ENCODE measurements around the gene SERPINB7.

Gene SERPINB7

GRCh38 chr18:63817441-63818051, 42.3 kb downstream of the SERPINB7 start:
- H2AFZ ChIP-seq (ENCODE audit: low read depth, low read length), result no peak overlapping the region
- H3K27me3 ChIP-seq (ENCODE audit: control insufficient read depth in 1 of 2, insufficient read depth in 1 of 2, low read length in 2 of 2), result no peaks in the 10 kb centered on the region
- H3K23ac ChIP-seq (ENCODE audit: low read length in 2 of 2), result no peak overlapping the region
- H2BK5ac ChIP-seq (ENCODE audit: low read depth, low read length, poor library complexity, severe bottlenecking), result no peak overlapping the region
- no peak overlapping the region for H3K4ac ChIP-seq (ENCODE audit: low read depth in 1 of 2, low read length in 2 of 2)
- no peak overlapping the region for H2BK120ac ChIP-seq (ENCODE audit: low read depth, low read length)
- no peak overlapping the region for H4K8ac ChIP-seq (ENCODE audit: low read length)
- DNase-seq, result no peak
- H2AK5ac ChIP-seq (ENCODE audit: low read length, severe bottlenecking), result no peak overlapping the region
- H3K4me1 ChIP-seq (ENCODE audit: control insufficient read depth, insufficient read depth, low read depth, low read length), result no peaks in the 10 kb centered on the region
- H3K36me3 ChIP-seq (ENCODE audit: control insufficient read depth in 1 of 2, insufficient read depth in 2 of 2, low read depth in 1 of 2, low read length in 2 of 2), result no peaks in the 10 kb centered on the region
- H3K79me1 ChIP-seq (replicated peaks; ENCODE audit: low read length, poor library complexity, severe bottlenecking), result no peaks in the 10 kb centered on the region
- no peak overlapping the region for H3K14ac ChIP-seq (ENCODE audit: low read length in 2 of 2)
- no peak overlapping the region for H3K4me3 ChIP-seq (ENCODE audit: insufficient read depth in 1 of 2, low read depth in 1 of 2, low read length in 2 of 2)
- no peak overlapping the region for H2BK15ac ChIP-seq (ENCODE audit: low read depth, poor library complexity, severe bottlenecking)
- H3K18ac ChIP-seq (ENCODE audit: low read depth in 1 of 2, low read length in 2 of 2), result no peak overlapping the region
- H4K91ac ChIP-seq (ENCODE audit: low read length), result no peak overlapping the region
- 90% methylated on average over 1 of the region's 1 CpG for WGBS
- H3K9me3 ChIP-seq (ENCODE audit: control insufficient read depth, low read length), result peaks cover 9% of the 10 kb centered on the region
- no peak overlapping the region for H3K4me2 ChIP-seq (ENCODE audit: low read length, poor library complexity, severe bottlenecking)
- no peak overlapping the region for H3K27ac ChIP-seq (ENCODE audit: low read length, poor library complexity, severe bottlenecking)
- no peak overlapping the region for H2BK12ac ChIP-seq (ENCODE audit: low read length in 2 of 2)
- H3K9ac ChIP-seq (ENCODE audit: low read length), result no peak overlapping the region

- H4K8ac ChIP-seq (ENCODE audit: low read length), result no peak overlapping the region
- H3K4me2 ChIP-seq (ENCODE audit: low read length, poor library complexity, severe bottlenecking), result no peak overlapping the region
- no peaks in the 10 kb centered on the region for H3K79me1 ChIP-seq (replicated peaks; ENCODE audit: low read length, poor library complexity, severe bottlenecking)
- no peak overlapping the region for H3K27ac ChIP-seq (ENCODE audit: low read length, poor library complexity, severe bottlenecking)
- H2AK5ac ChIP-seq (ENCODE audit: low read length, severe bottlenecking), result no peak overlapping the region
- H3K27me3 ChIP-seq (ENCODE audit: control insufficient read depth in 1 of 2, insufficient read depth in 1 of 2, low read length in 2 of 2), result no peaks in the 10 kb centered on the region
- no peak for DNase-seq
- H3K36me3 ChIP-seq (ENCODE audit: control insufficient read depth in 1 of 2, insufficient read depth in 2 of 2, low read depth in 1 of 2, low read length in 2 of 2), result no peaks in the 10 kb centered on the region
- H3K9me3 ChIP-seq (ENCODE audit: control insufficient read depth, low read length), result peaks cover 9% of the 10 kb centered on the region
- H2BK120ac ChIP-seq (ENCODE audit: low read depth, low read length), result no peak overlapping the region
- H3K4me3 ChIP-seq (ENCODE audit: insufficient read depth in 1 of 2, low read depth in 1 of 2, low read length in 2 of 2), result no peak overlapping the region
- no peak overlapping the region for H2BK5ac ChIP-seq (ENCODE audit: low read depth, low read length, poor library complexity, severe bottlenecking)
- H3K18ac ChIP-seq (ENCODE audit: low read depth in 1 of 2, low read length in 2 of 2), result no peak overlapping the region
- 73% methylated on average over 1 of the region's 1 CpG for WGBS
- H3K14ac ChIP-seq (ENCODE audit: low read length in 2 of 2), result no peak overlapping the region
- H3K9ac ChIP-seq (ENCODE audit: low read length), result no peak overlapping the region
- no peak overlapping the region for H2AFZ ChIP-seq (ENCODE audit: low read depth, low read length)
- no peaks in the 10 kb centered on the region for H3K4me1 ChIP-seq (ENCODE audit: control insufficient read depth, insufficient read depth, low read depth, low read length)
- no peak overlapping the region for H3K23ac ChIP-seq (ENCODE audit: low read length in 2 of 2)
- no peak overlapping the region for H2BK12ac ChIP-seq (ENCODE audit: low read length in 2 of 2)
- no peak overlapping the region for H3K4ac ChIP-seq (ENCODE audit: low read depth in 1 of 2, low read length in 2 of 2)
- H2BK15ac ChIP-seq (ENCODE audit: low read depth, poor library complexity, severe bottlenecking), result no peak overlapping the region
- no peak overlapping the region for H4K91ac ChIP-seq (ENCODE audit: low read length)
Observed at GRCh38 chr18:63818212-63818611, 43.0 kb downstream of the SERPINB7 start.

- no peak overlapping the region for H3K4ac ChIP-seq (ENCODE audit: low read depth in 1 of 2, low read length in 2 of 2)
- no peak overlapping the region for H2BK12ac ChIP-seq (ENCODE audit: low read length in 2 of 2)
- H2AFZ ChIP-seq (ENCODE audit: low read depth, low read length), result no peak overlapping the region
- no peak overlapping the region for H3K4me3 ChIP-seq (ENCODE audit: insufficient read depth in 1 of 2, low read depth in 1 of 2, low read length in 2 of 2)
- peaks cover 9% of the 10 kb centered on the region for H3K9me3 ChIP-seq (ENCODE audit: control insufficient read depth, low read length)
- no peak overlapping the region for H3K27ac ChIP-seq (ENCODE audit: low read length, poor library complexity, severe bottlenecking)
- 48% methylated on average over 2 of the region's 2 CpGs for WGBS
- no peak overlapping the region for H2BK5ac ChIP-seq (ENCODE audit: low read depth, low read length, poor library complexity, severe bottlenecking)
- no peak overlapping the region for H2AK5ac ChIP-seq (ENCODE audit: low read length, severe bottlenecking)
- H4K91ac ChIP-seq (ENCODE audit: low read length), result no peak overlapping the region
- H3K4me2 ChIP-seq (ENCODE audit: low read length, poor library complexity, severe bottlenecking), result no peak overlapping the region
- no peaks in the 10 kb centered on the region for H3K79me1 ChIP-seq (replicated peaks; ENCODE audit: low read length, poor library complexity, severe bottlenecking)
- H2BK120ac ChIP-seq (ENCODE audit: low read depth, low read length), result no peak overlapping the region
- DNase-seq, result no peak
- no peak overlapping the region for H3K18ac ChIP-seq (ENCODE audit: low read depth in 1 of 2, low read length in 2 of 2)
- H3K9ac ChIP-seq (ENCODE audit: low read length), result no peak overlapping the region
- no peak overlapping the region for H3K23ac ChIP-seq (ENCODE audit: low read length in 2 of 2)
- no peaks in the 10 kb centered on the region for H3K27me3 ChIP-seq (ENCODE audit: control insufficient read depth in 1 of 2, insufficient read depth in 1 of 2, low read length in 2 of 2)
- H3K14ac ChIP-seq (ENCODE audit: low read length in 2 of 2), result no peak overlapping the region
- H2BK15ac ChIP-seq (ENCODE audit: low read depth, poor library complexity, severe bottlenecking), result no peak overlapping the region
- no peak overlapping the region for H4K8ac ChIP-seq (ENCODE audit: low read length)
- H3K4me1 ChIP-seq (ENCODE audit: control insufficient read depth, insufficient read depth, low read depth, low read length), result no peaks in the 10 kb centered on the region
- H3K36me3 ChIP-seq (ENCODE audit: control insufficient read depth in 1 of 2, insufficient read depth in 2 of 2, low read depth in 1 of 2, low read length in 2 of 2), result no peaks in the 10 kb centered on the region
Observed at GRCh38 chr18:63819786-63820185, 44.6 kb downstream of the SERPINB7 start.

GRCh38 chr18:63820694-63821093, 45.5 kb downstream of the SERPINB7 start:
- Histone ChIP-seq H3K14ac (ENCODE audit: low read length in 2 of 2) (no peak overlapping the region), H4K91ac (ENCODE audit: low read length) (no peak overlapping the region), H3K4me2 (ENCODE audit: low read length, poor library complexity, severe bottlenecking) (no peak overlapping the region), H2AFZ (ENCODE audit: low read depth, low read length) (no peak overlapping the region), H3K79me1 (replicated peaks; ENCODE audit: low read length, poor library complexity, severe bottlenecking) (no peaks in the 10 kb centered on the region), H3K4ac (ENCODE audit: low read depth in 1 of 2, low read length in 2 of 2) (no peak overlapping the region), H3K36me3 (ENCODE audit: control insufficient read depth in 1 of 2, insufficient read depth in 2 of 2, low read depth in 1 of 2, low read length in 2 of 2) (no peaks in the 10 kb centered on the region), H2BK15ac (ENCODE audit: low read depth, poor library complexity, severe bottlenecking) (no peak overlapping the region), H2BK120ac (ENCODE audit: low read depth, low read length) (no peak overlapping the region), H3K18ac (ENCODE audit: low read depth in 1 of 2, low read length in 2 of 2) (no peak overlapping the region), H3K9ac (ENCODE audit: low read length) (no peak overlapping the region), H3K4me3 (ENCODE audit: insufficient read depth in 1 of 2, low read depth in 1 of 2, low read length in 2 of 2) (no peak overlapping the region), H4K8ac (ENCODE audit: low read length) (no peak overlapping the region), H3K9me3 (ENCODE audit: control insufficient read depth, low read length) (peaks cover under 1% of the 10 kb centered on the region), H2BK12ac (ENCODE audit: low read length in 2 of 2) (no peak overlapping the region), H3K27ac (ENCODE audit: low read length, poor library complexity, severe bottlenecking) (no peak overlapping the region), H3K27me3 (ENCODE audit: control insufficient read depth in 1 of 2, insufficient read depth in 1 of 2, low read length in 2 of 2) (no peaks in the 10 kb centered on the region), H3K23ac (ENCODE audit: low read length in 2 of 2) (no peak overlapping the region), H2BK5ac (ENCODE audit: low read depth, low read length, poor library complexity, severe bottlenecking) (no peak overlapping the region), H2AK5ac (ENCODE audit: low read length, severe bottlenecking) (no peak overlapping the region), H3K4me1 (ENCODE audit: control insufficient read depth, insufficient read depth, low read depth, low read length) (no peaks in the 10 kb centered on the region)
- no peak for DNase-seq
- 88% methylated on average over 3 of the region's 3 CpGs for WGBS
